ENCODE measurements around the gene MBD4. TPM values are rescaled to one million over a fixed set of nuclear protein-coding genes. Genes with fewer than 3 reads are reported as not detected.

Gene MBD4
- total RNA-seq, 1 donor from 2014 or later, result 28.6 TPM

GRCh38 chr3:129449279-129450115 lies 9.7 kb upstream of the MBD4 start:
- no peak overlapping the region for H3K27ac Mint-ChIP-seq
- peaks cover 30% of the 10 kb centered on the region for H3K4me1 Mint-ChIP-seq (ENCODE audit: unreplicated experiment)
- H3K27me3 Mint-ChIP-seq, result no peaks in the 10 kb centered on the region
- H3K9me3 Mint-ChIP-seq, result no peaks in the 10 kb centered on the region
- no peak for DNase-seq (ENCODE audit: extremely low spot score, unreplicated experiment)
- TF ChIP-seq CTCF (conservative IDR thresholded peaks at IDR 0.05), result no peak
- H3K4me3 Mint-ChIP-seq, result no peak overlapping the region
- H3K36me3 Mint-ChIP-seq, result peaks cover 18% of the 10 kb centered on the region

DNA sequence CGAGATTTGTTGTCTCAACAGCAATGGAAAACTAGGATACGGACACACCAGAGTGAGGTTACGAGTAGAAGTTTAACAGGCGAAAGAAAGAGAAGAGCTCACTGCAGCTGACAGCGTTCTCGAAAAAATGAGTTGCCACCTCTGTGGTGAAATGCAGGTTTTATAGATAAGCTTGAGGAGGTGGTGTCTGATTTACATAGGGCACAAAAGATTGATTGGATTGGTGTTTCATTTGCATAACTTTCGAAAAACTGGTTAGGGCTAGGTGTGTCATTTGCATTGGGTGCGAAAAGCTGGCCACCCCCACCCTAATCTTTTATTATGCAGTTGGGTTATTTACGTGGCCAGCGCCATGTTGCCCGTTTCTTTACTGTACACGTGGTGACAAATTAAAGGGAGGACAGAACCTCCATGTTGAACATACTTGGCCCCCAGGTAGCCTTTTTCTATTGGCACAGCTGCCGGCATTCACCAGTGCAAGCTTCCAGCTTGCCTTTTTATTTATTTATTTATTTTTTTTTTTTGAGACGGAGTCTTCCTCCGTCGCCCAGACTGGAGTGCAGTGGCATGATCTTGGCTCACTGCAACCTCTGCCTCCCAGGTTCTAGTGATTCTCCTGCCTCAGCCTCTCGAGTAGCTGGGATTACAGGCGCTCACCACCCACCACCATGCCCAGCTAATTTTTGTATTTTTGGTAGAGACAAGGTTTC lies 8.6 kb upstream of the MBD4 start:
- Mint-ChIP-seq H3K27ac (peak overlapping the region; percentile 25), H3K4me1 (ENCODE audit: unreplicated experiment) (peaks cover 30% of the 10 kb centered on the region), H3K9me3 (no peaks in the 10 kb centered on the region), H3K27me3 (no peaks in the 10 kb centered on the region), H3K4me3 (peak overlapping the region; percentile 54), H3K36me3 (peaks cover 15% of the 10 kb centered on the region)
- no peak for TF ChIP-seq CTCF (conservative IDR thresholded peaks at IDR 0.05)
- DNase-seq (ENCODE audit: extremely low spot score, unreplicated experiment), result no peak

- TF ChIP-seq CTCF (conservative IDR thresholded peaks at IDR 0.05), result no peak
- H3K4me1 Mint-ChIP-seq (ENCODE audit: unreplicated experiment), result peaks cover 41% of the 10 kb centered on the region
- H3K27ac Mint-ChIP-seq, result no peak overlapping the region
Measured at GRCh38 chr3:129446926-129447325, 7.2 kb upstream of the MBD4 start.

GRCh38 chr3:129445471-129445870 lies 5.7 kb upstream of the MBD4 start:
- Mint-ChIP-seq H3K27ac (no peak overlapping the region), H3K4me1 (ENCODE audit: unreplicated experiment) (peaks cover 50% of the 10 kb centered on the region), H3K27me3 (no peaks in the 10 kb centered on the region), H3K36me3 (no peaks in the 10 kb centered on the region), H3K9me3 (no peaks in the 10 kb centered on the region), H3K4me3 (no peak overlapping the region)
- DNase-seq (ENCODE audit: extremely low spot score, unreplicated experiment), result no peak
- TF ChIP-seq CTCF (conservative IDR thresholded peaks at IDR 0.05), result no peak

More at GRCh38 chr3:129446926-129447325, 7.2 kb upstream of the MBD4 start:
- no peaks in the 10 kb centered on the region for H3K9me3 Mint-ChIP-seq
- H3K36me3 Mint-ChIP-seq, result peaks cover 1% of the 10 kb centered on the region
- no peaks in the 10 kb centered on the region for H3K27me3 Mint-ChIP-seq
- H3K4me3 Mint-ChIP-seq, result no peak overlapping the region
- DNase-seq (ENCODE audit: extremely low spot score, unreplicated experiment), result no peak

- no peak for DNase-seq (ENCODE audit: extremely low spot score, unreplicated experiment)
- H3K4me3 Mint-ChIP-seq, result peak overlapping the region; percentile 64
- peaks cover 37% of the 10 kb centered on the region for H3K4me1 Mint-ChIP-seq (ENCODE audit: unreplicated experiment)
- no peak overlapping the region for H3K27ac Mint-ChIP-seq
- no peak for TF ChIP-seq CTCF (conservative IDR thresholded peaks at IDR 0.05)
- no peaks in the 10 kb centered on the region for H3K36me3 Mint-ChIP-seq
- no peaks in the 10 kb centered on the region for H3K9me3 Mint-ChIP-seq
- no peaks in the 10 kb centered on the region for H3K27me3 Mint-ChIP-seq
Measured at GRCh38 chr3:129442947-129443346, 3.2 kb upstream of the MBD4 start.

All from type B pancreatic cell (in vitro differentiated cells).